Measurements from ENCODE around the gene PRSS21.

The PRSS21 gene

DNA sequence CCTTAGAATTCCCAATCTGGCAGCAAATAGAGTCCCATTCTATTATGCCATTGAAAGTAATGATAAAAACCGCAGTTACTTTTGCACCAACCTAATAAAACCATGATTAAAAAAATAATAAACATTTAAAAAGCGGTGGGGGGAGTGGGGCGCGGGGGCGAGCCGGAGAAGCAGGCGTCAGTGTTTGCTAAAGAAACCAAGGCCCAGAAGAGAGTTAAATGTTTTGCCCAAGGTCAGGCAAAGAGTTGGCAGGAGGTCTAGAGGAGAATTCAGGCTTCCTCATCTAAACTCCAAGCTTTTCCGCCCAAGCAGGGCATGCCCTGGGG, 50.6 kb downstream of the PRSS21 start:
- DNase-seq (ENCODE audit: low read depth in 2 of 2): no peak

GRCh38 chr16:2867987-2868789, 51.2 kb downstream of the PRSS21 start:
- peak; percentile 81 to 82 for DNase-seq (ENCODE audit: low read depth in 2 of 2)
